ENCODE data around the gene PCNT.

Gene PCNT

GRCh38 chr21:46379105-46379504 lies 55.1 kb downstream of the PCNT start:
- DNase-seq (ENCODE audit: insufficient read length, low spot score), result no peak
- no peak for FAIRE-seq

GRCh38 chr21:46379691-46380090 lies 55.7 kb downstream of the PCNT start:
- FAIRE-seq (no peak), DNase-seq (ENCODE audit: insufficient read length, low spot score) (no peak)

GRCh38 chr21:46381541-46381940 lies 57.6 kb downstream of the PCNT start:
- FAIRE-seq, result no peak
- DNase-seq (ENCODE audit: insufficient read length, low spot score), result no peak

- FAIRE-seq (no peak), DNase-seq (ENCODE audit: insufficient read length, low spot score) (no peak)
Measured at GRCh38 chr21:46384556-46384955, 60.6 kb downstream of the PCNT start.

GRCh38 chr21:46385846-46386733 lies 62.1 kb downstream of the PCNT start:
- no peak for FAIRE-seq
- no peak for DNase-seq (ENCODE audit: insufficient read length, low spot score)

GRCh38 chr21:46386734-46387088 lies 62.8 kb downstream of the PCNT start:
- FAIRE-seq, result no peak
- DNase-seq (ENCODE audit: insufficient read length, low spot score), result no peak

GRCh38 chr21:46388206-46388880 lies 64.4 kb downstream of the PCNT start:
- DNase-seq (ENCODE audit: insufficient read length, low spot score) (no peak), FAIRE-seq (no peak)

GRCh38 chr21:46388896-46389295 lies 64.9 kb downstream of the PCNT start:
- DNase-seq (ENCODE audit: insufficient read length, low spot score) (no peak), FAIRE-seq (no peak)

GRCh38 chr21:46390603-46391545 lies 66.9 kb downstream of the PCNT start:
- DNase-seq (ENCODE audit: insufficient read length, low spot score) (no peak), FAIRE-seq (no peak)

GRCh38 chr21:46391773-46392172 lies 67.8 kb downstream of the PCNT start:
- DNase-seq (ENCODE audit: insufficient read length, low spot score) (no peak), FAIRE-seq (no peak)

GRCh38 chr21:46392921-46393320 lies 69.0 kb downstream of the PCNT start:
- no peak for DNase-seq (ENCODE audit: insufficient read length, low spot score)

GRCh38 chr21:46393451-46393940 lies 69.5 kb downstream of the PCNT start:
- no peak for DNase-seq (ENCODE audit: insufficient read length, low spot score)
- FAIRE-seq, result no peak

More at GRCh38 chr21:46392921-46393320, 69.0 kb downstream of the PCNT start:
- FAIRE-seq, result no peak

GRCh38 chr21:46393941-46394594 lies 70.1 kb downstream of the PCNT start:
- DNase-seq (ENCODE audit: insufficient read length, low spot score), result no peak
- no peak for FAIRE-seq

- no peak for DNase-seq (ENCODE audit: insufficient read length, low spot score)
- FAIRE-seq, result no peak
Measured at GRCh38 chr21:46394595-46395104, 70.7 kb downstream of the PCNT start.

- DNase-seq (ENCODE audit: insufficient read length, low spot score), result no peak
- FAIRE-seq, result no peak
Measured at GRCh38 chr21:46397211-46397905, 73.4 kb downstream of the PCNT start.

GRCh38 chr21:46397993-46398392 lies 74.0 kb downstream of the PCNT start:
- no peak for FAIRE-seq

GRCh38 chr21:46399129-46399528 lies 75.2 kb downstream of the PCNT start:
- FAIRE-seq (no peak), DNase-seq (ENCODE audit: insufficient read length, low spot score) (no peak)

More at GRCh38 chr21:46397993-46398392, 74.0 kb downstream of the PCNT start:
- no peak for DNase-seq (ENCODE audit: insufficient read length, low spot score)

- FAIRE-seq (no peak), DNase-seq (ENCODE audit: insufficient read length, low spot score) (no peak)
Measured at GRCh38 chr21:46399686-46400085, 75.7 kb downstream of the PCNT start.

- FAIRE-seq, result no peak
- no peak for DNase-seq (ENCODE audit: insufficient read length, low spot score)
Measured at GRCh38 chr21:46401186-46401910, 77.4 kb downstream of the PCNT start.

Data from GM19239 (cell line).